Adrenal gland (tissue), 12 donors: Measurements from ENCODE around the gene SGO2. TPM values are rescaled to one million over a fixed set of nuclear protein-coding genes. Genes with fewer than 3 reads are reported as not detected.

Experiments
- DNase-seq, 7 donors: peaks; one replicate each; pipeline ENCODE4 v3.0.0-alpha.2; 2019 to 2020
- H3K27ac ChIP-seq, 5 donors: fragments of 200-600 bp; sonication (generic) in 4 of 5; 1 replicate in 3 of 5; 2 replicates in 2 of 5; pipeline versions ENCODE4 v1.5.1 to v1.8.0; 2016 to 2020; ENCODE audit warnings: mild to moderate bottlenecking in 1 of 5
- H3K27me3 ChIP-seq: fragments of 200-600 bp; 2 replicates; pipeline ENCODE4 v1.8.0; 2021
- H3K36me3 ChIP-seq, 2 donors: fragments of 200-600 bp; replicated peaks in 1 of 2; 1 replicate in 1 of 2; 2 replicates in 1 of 2; pipeline versions ENCODE4 v1.5.1 to v1.8.0; 2018 to 2022
- H3K4me1 ChIP-seq, 2 donors: fragments of 200-600 bp; replicated peaks in 1 of 2; 1 replicate in 1 of 2; 2 replicates in 1 of 2; pipeline versions ENCODE4 v1.5.1 to v1.8.0; 2018 to 2021
- H3K4me3 ChIP-seq, 4 donors: fragments of 200-600 bp; sonication (generic) in 3 of 4; one replicate each; pipeline ENCODE4 v1.5.1; 2016 to 2018
- H3K9me3 ChIP-seq, 3 donors: fragments of 200-600 bp; sonication (generic) in 1 of 3; replicated peaks in 1 of 3; 1 replicate in 2 of 3; 2 replicates in 1 of 3; pipeline versions ENCODE4 v1.5.1 to v1.8.0; 2016 to 2021
- CTCF ChIP-seq, 6 experiments: fragments of 450-650 bp in 4 of 6; fragments of 200-600 bp in 2 of 6; sonication (generic) in 1 of 6; IDR thresholded peaks; 1 replicate in 5 of 6; 2 replicates in 1 of 6; pipeline versions ENCODE4 v1.5.1 to v1.8.0; 2016 to 2021; ENCODE audit warnings: antibody characterized with exemption in 6 of 6, mild to moderate bottlenecking in 2 of 6, moderate library complexity in 1 of 6
- POLR2A ChIP-seq, 2 donors: fragments of 450-650 bp; IDR thresholded peaks; one replicate each; pipeline ENCODE4 v1.6.1; 2017; ENCODE audit warnings: antibody characterized with exemption in 2 of 2, mild to moderate bottlenecking in 2 of 2, moderate library complexity in 1 of 2
- WGBS, 4 donors: extraction: QIAGEN DNeasy Blood & Tissue Kit in 2 of 4; methylation state at CpG; one replicate each; pipeline versions ENCODE4 v1.1.5 to v1.1.7; 2013 to 2017; 5-methylcytosine and 5-hydroxymethylcytosine counted together
- intact Hi-C, 2 donors: fragments of 100-400 bp; cut with DNase I; formaldehyde crosslinking; loops; one replicate each; pipeline versions ENCODE4 v1.14.1 to v1.15.0; 2022 to 2023
- polyA plus RNA-seq, 3 donors: library from polyadenylated mRNA; stranded (reverse); fragments of 200-250 nt in 2 of 3; fragments of 350-450 nt in 1 of 3; fragmentation: Illumina TruSeq in 1 of 3; extraction: RNeasy Lipid Tissue Mini Kit (QIAGEN cat#74804) in 1 of 3; gene quantifications; one replicate each; pipeline ENCODE4 v1.2.3, GENCODE V29; 2013 to 2014
- total RNA-seq, 9 donors: library from RNA; depleted of rRNA in 4 of 9; stranded (reverse); fragments of >200 nt in 4 of 9; fragments of 120-200 nt in 1 of 9; fragmentation: NEBNext Ultra II Directional in 1 of 9; extraction: Animal tissue kit (Norgen Biotek cat#: 25700) in 1 of 9; gene quantifications; one replicate each; pipeline versions ENCODE4 v1.1.0 to v1.2.4, GENCODE V29; 2013 to 2023
- donor health status: healthy with polysubstance abuse.
- donor health status: Bipolar disorder and iron deficiency.
- donor health status: DM: yes; HTN: yes; CAD: no.
- donor health status: DM: no; HTN: no; CAD: no.
- donor health status: DM: no; HTN: no; CAD: no.
- donor health status: DM: yes; HTN: yes; CAD: no.

The SGO2 gene
- total and polyA plus RNA-seq, 12 donors, result 0.27 to 7.1 (median 1.7) TPM

GRCh38 chr2:200494048-200494447 lies 32.0 kb upstream of the SGO2 start:
- H3K4me1 ChIP-seq, result no peaks in the 10 kb centered on the region
- WGBS, 4 donors, result 76 to 97% (median 94%) methylated on average over 2 of the region's 2 CpGs
- peaks cover 0 to 73% of the 10 kb centered on the region in 2 donors for H3K36me3 ChIP-seq
- no peak overlapping the region for H3K27ac ChIP-seq
- DNase-seq, result no peak
- H3K4me3 ChIP-seq, result no peak overlapping the region
- intact Hi-C loops, result no loop called here
- H3K9me3 ChIP-seq, result no peaks in the 10 kb centered on the region
- H3K27me3 ChIP-seq, result no peaks in the 10 kb centered on the region
- TF ChIP-seq POLR2A (IDR thresholded peaks at IDR 0.05) (no peak), CTCF (IDR thresholded peaks at IDR 0.05) (no peak)

- peaks cover 0 to 46% of the 10 kb centered on the region in 2 donors for H3K36me3 ChIP-seq
- intact Hi-C loops, result no loop called here
These were observed 29.3 kb upstream of the SGO2 start for GRCh38 chr2:200496696-200497095.

GRCh38 chr2:200498402-200499162 lies 27.4 kb upstream of the SGO2 start:
- TF ChIP-seq POLR2A (IDR thresholded peaks at IDR 0.05) (no peak), CTCF (IDR thresholded peaks at IDR 0.05) (no peak)
- intact Hi-C loops, result no loop called here
- Histone ChIP-seq H3K27ac (no peak overlapping the region), H3K27me3 (no peaks in the 10 kb centered on the region), H3K4me3 (no peak overlapping the region), H3K36me3 (peaks cover 0 to 33% of the 10 kb centered on the region in 2 donors), H3K9me3 (no peaks in the 10 kb centered on the region), H3K4me1 (no peaks in the 10 kb centered on the region)
- WGBS, 4 donors, result 86 to 100% (median 94%) methylated on average over 2 of the region's 2 CpGs
- DNase-seq, result no peak

More at GRCh38 chr2:200496696-200497095, 29.3 kb upstream of the SGO2 start:
- no peak for DNase-seq
- Histone ChIP-seq H3K4me3 (no peak overlapping the region), H3K4me1 (no peaks in the 10 kb centered on the region), H3K27ac (no peak overlapping the region), H3K27me3 (no peaks in the 10 kb centered on the region), H3K9me3 (no peaks in the 10 kb centered on the region)
- WGBS, 4 donors, result 88 to 100% (median 96%) methylated on average over 1 of the region's 1 CpG
- TF ChIP-seq POLR2A (IDR thresholded peaks at IDR 0.05), result no peak
- no peak for TF ChIP-seq CTCF (IDR thresholded peaks at IDR 0.05)

- Histone ChIP-seq H3K27ac (no peak overlapping the region), H3K9me3 (no peaks in the 10 kb centered on the region), H3K4me1 (no peaks in the 10 kb centered on the region), H3K27me3 (no peaks in the 10 kb centered on the region), H3K4me3 (no peak overlapping the region), H3K36me3 (peaks cover 0 to 19% of the 10 kb centered on the region in 2 donors)
- intact Hi-C loops, result no loop called here
- TF ChIP-seq POLR2A (IDR thresholded peaks at IDR 0.05), result no peak
- TF ChIP-seq CTCF (IDR thresholded peaks at IDR 0.05), result no peak
- WGBS, 4 donors, result 94 to 97% (median 97%) methylated on average over 5 of the region's 5 CpGs
- no peak for DNase-seq
These were observed 23.8 kb upstream of the SGO2 start for GRCh38 chr2:200502196-200502595.
